NCI-H2107 (cell line): ENCODE data around the gene HLA-DRA.
"Not testable (repeated sequence)": the region's sequence is repeated elsewhere in the genome, so short reads cannot be mapped to it uniquely, and the experiment has no call there.

Experiments
- DNase-seq: peaks from one replicate; lab custom pipeline; 2025; lab: John Stamatoyannopoulos, UW

Gene HLA-DRA

DNA sequence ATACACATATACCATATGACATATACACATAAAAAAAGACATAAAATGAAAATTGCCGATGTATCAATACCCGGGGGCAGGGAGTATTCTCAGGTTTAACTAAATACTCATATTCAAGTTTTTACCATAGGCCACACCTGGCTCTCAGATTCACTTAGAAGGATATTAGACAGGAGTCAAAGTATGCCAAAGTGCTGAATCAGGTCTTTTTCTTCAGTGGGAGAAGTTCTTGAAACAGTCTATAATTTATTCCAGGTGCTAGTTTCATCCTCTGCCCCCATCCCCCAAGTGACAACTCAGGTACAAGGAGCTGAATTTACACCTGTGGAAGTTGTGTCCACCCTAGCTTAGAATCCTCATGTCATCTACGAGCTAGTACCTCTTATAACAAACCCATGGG is 8.5 kb upstream of the HLA-DRA start:
- no peak for DNase-seq

DNA sequence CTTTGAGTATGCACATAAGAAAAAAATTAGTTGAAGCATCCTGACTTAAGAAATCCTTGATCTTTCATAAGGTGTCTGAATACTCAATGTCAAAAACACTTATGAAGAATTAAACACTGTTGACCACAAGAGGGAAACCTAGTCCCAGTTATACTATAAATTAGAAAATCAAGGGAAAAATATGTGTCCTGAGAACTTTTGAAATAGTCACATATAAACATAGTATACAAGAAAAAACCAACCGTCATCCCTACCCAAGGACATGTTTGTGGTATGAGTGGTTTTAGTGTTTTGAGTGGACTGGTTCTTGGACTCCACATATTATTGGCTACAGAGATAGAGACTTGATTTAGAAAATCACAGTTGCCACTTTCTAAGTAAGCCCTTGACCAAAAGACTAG is 7.6 kb upstream of the HLA-DRA start:
- DNase-seq = no peak

DNA sequence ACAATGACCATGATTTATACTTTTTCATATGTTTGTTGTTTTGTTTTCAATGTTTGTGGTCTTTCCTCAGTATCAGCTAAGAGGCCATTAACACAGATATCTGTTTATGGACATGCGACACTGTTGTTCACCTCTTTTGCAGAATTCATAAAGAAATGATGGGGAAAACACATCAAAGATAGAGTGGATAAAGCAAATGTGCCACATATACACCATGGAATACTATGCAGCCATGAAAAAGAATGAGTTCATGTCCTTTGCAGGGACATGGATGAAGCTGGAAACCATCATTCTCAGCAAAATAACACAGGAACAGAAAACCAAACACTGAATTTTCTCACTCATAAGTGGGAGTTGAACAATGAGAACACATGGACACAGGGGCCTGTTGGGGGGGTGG is 5.7 kb upstream of the HLA-DRA start:
- DNase-seq = not testable (repeated sequence)

DNA sequence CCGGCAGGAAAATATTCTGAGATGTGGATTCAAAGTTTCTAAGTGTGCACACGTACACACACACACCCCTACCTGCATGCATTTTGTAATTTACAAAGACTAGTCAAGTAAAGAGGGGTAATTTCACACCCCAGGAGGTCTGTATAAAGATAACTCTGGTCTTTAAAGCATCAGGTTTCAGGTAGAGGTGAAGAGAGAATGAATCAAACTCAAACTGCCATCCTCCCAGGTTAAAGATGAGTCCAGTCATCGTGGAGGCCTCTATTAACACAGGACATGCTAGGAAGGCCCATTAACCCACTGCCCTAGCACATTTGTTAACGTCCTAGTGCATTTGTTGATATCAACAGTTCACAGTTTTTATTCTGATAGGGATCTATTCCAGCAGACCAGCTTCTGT is 3.5 kb upstream of the HLA-DRA start:
- DNase-seq = no peak

DNA sequence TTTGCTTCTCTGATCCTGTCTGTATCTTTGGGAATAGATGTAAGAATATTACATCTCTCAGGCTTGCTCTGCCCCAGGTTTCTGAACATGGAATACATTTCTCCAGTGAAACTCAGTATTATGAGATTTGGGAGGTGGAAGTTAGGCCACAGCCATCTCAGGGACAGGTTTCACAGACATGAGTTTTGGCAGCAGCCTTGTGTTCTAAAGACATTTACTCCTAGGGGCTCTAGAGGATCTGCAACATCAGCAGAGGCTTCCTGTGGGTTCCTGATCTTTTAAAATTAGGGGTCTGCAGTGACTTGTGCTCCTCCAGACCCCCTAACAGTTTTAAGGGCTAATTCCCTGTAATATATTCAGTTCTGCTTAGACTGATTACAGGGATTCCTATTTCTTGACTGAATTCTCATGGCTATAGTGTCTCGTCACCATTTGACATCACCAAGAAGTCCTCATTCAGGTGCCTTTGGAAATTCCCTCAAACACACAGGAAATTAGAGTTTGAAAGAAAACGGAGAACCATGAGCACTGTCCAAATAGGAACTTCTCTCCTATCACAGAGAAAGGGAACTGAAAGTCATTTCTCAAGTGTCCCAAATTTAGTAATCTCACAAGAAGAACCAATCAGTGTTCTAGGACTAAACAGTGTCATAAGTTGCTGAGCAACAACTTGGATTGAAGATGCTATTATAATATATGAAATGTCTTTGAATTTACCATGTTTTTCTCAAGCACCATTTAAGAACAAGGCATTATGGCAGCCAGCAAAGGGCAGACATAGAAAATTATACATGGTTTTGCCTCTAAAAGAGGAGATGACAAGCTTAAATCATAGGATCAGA is 2.5 kb upstream of the HLA-DRA start:
- DNase-seq = no peak

DNA sequence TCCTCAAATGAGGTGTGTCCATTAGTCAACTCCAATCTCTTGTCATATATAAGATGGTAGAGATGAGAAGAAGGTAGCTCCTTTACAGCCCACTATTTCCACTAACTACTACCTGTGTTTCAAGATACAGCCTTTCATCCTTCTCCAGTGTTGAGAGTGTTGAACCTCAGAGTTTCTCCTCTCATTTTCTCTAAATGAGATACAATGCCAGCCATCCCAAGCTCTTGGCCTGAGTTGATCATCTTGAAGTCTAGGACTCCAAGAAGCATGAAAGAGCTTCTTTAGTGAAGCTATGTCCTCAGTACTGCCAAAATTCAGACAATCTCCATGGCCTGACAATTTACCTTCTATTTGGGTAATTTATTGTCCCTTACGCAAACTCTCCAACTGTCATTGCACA is 548 bp upstream of the HLA-DRA start:
- DNase-seq = no peak

DNA sequence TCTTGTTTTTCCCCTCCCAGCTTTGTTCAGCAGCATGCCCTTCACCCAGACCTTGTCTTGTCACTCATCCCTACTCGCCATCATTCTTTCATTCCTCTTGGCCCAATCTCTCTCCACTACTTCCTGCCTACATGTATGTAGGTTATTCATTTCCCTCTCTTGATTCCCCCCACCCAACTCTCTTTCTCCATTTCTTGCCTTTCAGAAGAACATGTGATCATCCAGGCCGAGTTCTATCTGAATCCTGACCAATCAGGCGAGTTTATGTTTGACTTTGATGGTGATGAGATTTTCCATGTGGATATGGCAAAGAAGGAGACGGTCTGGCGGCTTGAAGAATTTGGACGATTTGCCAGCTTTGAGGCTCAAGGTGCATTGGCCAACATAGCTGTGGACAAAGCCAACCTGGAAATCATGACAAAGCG is 2.6 kb downstream of the HLA-DRA start:
- no peak for DNase-seq

DNA sequence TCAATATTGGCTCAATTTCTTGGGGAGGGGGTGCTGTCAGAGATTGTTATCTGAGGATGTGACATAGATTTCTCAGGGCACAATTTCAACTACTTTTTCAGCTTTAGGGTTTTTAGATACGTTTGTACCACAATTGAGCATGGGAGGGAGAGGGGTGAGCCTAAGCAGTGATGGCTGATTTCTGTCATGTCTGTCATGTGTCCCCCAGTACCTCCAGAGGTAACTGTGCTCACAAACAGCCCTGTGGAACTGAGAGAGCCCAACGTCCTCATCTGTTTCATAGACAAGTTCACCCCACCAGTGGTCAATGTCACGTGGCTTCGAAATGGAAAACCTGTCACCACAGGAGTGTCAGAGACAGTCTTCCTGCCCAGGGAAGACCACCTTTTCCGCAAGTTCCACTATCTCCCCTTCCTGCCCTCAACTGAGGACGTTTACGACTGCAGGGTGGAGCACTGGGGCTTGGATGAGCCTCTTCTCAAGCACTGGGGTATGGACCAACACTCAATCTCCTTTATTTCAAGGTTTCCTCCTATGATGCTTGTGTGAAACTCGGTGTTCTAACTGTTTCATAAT is 3.4 kb downstream of the HLA-DRA start:
- DNase-seq = no peak

DNA sequence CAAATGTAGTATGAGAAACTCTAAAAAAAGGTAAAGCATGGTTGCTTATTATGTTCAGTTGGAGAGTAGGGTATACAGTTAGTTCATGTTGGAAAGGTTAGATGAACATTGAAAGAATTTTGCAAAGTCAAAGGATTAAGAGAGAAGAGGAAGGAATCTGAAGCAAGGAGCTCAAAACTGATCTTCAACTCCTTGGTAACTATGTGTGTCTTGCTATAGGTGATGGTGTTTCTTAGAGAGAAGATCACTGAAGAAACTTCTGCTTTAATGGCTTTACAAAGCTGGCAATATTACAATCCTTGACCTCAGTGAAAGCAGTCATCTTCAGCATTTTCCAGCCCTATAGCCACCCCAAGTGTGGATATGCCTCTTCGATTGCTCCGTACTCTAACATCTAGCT is 4.7 kb downstream of the HLA-DRA start:
- DNase-seq = no peak

DNA sequence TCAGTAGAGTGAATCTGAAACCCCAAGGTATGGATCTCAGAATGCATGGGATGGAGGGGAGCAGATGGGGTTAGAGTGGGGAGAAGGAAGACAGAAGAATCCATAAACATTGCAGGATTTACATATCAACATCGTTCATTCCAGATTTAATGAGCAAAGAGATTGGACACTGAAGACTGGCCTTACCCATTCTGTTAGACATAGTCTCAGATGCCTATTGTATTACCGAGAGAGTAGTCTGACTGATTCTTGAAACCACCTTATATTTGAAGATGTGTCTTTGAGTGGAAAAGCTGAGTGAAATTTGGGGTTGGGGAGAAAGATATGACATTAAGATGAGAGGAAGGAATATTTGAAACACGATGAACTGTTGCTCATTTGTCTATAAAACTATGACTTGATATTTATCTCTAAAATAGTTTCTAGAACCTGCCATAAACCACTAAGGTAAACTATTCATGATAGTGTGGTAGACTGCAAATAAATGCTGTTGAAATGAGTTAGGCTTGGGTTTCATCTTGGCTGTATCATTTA is 5.7 kb downstream of the HLA-DRA start:
- no peak for DNase-seq

DNA sequence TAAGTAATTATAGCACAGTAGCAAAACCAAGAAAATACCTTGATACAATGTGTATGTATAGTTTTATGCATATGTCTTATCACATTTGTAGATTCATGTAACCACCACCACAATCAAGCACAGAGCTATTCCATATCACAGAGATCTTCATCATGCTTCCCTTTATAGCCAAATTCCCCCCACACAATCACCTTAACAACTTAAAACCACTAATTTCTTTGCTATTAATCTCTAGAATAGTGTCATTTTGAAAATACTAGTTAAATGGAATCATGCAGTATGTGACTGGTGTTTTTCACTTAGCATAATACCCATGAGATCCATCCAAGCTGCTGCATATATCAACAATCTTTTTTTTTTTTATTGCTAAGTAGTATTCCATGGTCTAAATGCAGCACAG is 8.2 kb downstream of the HLA-DRA start:
- no peak for DNase-seq

DNA sequence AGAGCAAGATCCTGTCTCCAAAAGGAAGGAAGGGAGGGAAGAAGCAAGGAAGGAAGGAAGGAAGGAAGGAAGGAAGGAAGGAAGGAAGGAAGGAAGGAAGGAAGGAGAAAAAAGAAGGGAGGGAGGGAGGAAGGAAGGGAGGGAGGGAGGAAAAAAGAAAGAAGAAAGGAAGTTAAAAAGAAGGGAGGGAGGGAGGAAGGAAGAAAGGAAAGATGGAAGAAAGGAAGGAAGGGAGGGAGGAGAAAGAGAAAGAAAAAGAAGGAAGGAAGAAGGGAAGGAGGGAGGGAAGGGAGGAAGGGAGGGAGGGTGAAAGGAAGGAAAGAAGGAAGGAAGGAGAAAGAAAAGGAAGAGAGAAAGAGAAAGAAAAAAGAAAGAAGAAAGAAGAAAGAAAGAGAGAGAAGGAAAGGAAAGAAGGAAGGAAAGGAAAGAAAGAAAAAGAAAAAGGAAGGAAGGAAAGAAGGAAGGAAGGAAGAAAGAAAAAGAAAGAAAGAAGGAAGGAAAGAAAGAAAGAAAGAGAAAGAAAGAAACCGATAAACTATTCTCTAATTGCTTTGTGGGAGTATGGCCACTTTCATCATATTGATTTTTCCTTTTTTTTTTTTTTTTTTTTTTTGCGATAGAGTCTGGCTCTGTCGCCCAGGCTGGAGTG is 9.5 kb downstream of the HLA-DRA start:
- DNase-seq = no peak

DNA sequence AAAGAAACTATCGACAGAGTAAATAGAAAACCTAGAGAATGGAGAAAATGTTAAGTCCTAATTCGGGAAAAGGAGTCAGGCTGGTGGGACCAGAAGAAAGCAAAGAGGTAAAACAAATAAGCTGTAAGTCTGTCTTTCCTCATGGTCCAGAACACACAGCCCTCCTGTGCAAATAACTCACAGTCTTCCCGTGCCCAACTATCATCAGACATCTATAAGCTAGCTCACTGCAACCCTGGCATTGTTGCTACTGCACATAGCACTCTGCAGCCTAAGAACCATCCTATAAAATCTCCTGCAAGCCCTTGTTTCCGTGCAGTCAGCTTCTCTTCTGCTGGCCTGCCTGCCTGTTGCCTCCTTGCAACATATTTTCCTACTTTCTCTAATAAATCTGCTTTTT is 17.4 kb downstream of the HLA-DRA start:
- no peak for DNase-seq

DNA sequence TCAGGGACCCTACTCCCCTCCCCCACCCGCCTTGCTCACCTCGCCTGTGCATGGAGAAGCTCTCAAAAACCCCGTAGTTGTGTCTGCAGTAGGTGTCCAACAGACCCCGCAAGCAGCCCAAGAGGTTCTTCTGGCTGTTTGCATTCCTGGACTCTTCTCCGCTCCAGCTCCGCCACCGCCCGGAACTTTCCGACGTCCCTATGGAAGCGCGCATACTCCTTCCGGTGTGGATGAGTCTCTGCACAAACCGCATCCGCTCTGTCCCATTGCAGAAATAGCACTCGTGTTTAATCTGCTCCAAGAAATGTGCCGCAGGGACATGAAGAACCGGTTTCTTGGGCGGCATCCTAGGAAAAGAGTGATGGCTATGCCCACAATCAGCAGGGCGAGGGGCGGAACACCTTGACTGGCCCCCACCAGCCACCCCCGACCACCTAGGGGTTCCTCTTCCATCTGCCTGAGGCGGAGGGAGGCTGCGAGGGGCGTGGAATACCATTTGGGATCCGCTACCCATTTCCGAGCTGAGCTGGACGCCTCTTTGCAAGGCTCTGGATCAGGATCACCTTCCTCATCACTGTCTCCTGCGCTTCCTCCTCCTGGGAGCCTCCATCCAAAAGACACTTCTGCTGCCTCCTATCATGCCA is 20.2 kb downstream of the HLA-DRA start:
- DNase-seq = no peak

DNA sequence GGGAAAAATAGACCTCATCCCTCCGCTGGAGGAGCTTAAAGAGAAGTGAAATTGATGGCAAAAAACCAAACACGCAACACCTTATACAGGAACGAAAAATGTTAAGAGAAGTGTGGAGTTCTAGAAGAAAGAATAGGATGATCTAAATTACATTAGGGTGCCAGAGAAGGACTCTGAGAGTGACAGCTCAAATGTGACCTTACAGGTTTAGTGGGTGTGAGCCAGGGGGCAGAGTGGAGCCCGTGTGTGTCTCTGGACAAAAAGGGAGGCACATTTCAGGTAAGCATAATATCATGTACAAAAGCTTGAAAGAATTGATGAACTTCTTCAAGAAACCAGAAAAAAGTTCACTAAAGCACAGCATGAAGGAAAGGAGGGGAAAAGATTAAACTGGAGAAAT is 20.8 kb downstream of the HLA-DRA start:
- DNase-seq = no peak

DNA sequence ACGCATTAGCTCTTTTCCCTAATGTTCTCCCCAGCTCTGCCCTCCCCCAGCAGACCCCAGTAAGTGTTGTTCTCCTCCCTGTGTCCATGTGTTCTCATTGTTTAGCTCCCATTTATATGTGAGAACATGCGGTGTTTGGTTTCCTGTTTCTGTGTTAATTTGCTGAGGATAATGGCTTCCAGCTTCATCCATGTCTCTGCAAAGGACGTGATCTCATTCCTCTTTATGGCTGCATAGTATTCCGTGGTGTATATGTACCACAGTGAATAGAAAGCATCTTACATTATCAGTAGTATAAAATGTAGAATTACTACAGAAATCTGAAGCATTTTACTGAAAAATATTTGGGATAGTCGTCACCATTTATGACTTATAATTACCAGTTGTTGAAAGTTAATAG is 21.8 kb downstream of the HLA-DRA start:
- DNase-seq = no peak

DNA sequence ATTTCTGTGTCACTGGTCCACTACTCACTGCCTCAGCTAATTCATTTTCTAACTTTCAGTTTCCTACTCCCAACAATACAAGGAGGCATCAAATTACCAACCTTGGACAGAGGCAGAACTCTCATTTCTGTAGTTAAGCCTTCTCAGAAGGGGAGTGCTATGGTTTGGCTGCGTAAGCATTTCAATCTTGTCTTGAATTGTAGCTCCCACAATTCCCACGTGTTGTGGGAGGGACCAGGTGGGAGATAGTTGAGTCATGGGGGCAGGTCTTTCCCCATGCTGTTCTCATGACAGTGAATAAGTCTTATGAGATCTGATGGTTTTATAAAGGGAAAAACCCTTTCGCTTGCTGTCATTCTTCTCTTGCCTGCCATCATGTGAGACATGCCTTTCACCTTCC is 22.9 kb downstream of the HLA-DRA start:
- no peak for DNase-seq

DNA sequence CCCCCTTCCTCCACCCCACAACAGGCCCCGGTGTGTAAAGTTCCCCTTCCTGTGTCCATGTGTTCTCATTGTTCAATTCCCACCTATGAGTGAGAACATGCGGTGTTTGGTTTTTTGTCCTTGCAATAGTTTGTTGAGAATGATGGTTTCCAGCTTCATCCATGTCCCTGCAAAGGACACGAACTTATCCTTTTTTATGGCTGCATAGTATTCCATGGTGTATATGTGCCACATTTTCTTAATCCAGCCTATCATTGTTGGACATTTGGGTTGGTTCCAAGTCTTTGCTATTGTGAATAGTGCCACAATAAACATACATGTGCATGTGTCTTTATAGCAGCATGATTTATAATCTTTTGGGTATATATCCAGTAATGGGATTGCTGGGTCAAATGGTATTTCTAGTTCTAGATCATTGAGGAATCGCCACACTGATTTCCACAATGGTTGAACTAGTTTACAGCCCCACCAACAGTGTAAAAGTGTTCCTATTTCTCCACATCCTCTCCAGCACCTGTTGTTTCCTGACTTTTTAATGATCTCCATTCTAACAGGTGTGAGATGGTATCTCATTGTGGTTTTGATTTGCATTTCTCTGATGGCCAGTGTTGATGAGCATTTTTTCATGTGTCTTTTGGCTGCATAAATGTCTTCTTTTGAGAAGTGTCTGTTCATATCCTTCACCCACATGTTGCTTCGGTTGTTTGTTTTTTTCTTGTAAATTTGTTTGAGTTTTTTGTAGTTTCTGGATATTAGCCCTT is 28.2 kb downstream of the HLA-DRA start:
- not testable (repeated sequence) for DNase-seq

DNA sequence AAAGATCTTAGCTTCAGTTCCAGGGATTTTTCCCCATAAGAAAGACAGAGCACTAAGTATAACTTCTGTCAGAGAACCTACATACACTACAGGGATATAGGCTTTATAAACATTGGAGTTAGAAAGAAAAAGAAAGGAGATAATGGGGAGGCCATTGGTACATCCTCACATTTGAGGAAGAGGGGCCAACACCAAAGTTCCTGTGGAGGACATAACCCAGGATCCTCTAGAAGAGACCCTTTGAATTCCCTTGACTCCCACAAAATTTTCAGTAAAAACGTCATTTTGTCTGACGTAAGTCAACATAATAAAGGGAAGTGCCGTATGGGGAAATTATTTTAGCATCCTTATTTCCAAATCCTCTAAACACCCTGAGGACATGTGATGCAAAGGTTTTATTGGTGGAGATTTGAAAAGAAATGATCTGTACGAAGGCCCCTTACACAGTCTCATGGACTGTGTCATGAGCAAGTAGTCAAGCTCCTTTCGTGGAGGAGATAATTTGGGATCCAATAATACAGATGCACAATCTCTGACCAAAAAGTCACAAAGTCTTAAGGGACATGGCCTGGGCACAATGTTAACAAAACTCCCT is 33.2 kb downstream of the HLA-DRA start:
- DNase-seq = no peak

DNA sequence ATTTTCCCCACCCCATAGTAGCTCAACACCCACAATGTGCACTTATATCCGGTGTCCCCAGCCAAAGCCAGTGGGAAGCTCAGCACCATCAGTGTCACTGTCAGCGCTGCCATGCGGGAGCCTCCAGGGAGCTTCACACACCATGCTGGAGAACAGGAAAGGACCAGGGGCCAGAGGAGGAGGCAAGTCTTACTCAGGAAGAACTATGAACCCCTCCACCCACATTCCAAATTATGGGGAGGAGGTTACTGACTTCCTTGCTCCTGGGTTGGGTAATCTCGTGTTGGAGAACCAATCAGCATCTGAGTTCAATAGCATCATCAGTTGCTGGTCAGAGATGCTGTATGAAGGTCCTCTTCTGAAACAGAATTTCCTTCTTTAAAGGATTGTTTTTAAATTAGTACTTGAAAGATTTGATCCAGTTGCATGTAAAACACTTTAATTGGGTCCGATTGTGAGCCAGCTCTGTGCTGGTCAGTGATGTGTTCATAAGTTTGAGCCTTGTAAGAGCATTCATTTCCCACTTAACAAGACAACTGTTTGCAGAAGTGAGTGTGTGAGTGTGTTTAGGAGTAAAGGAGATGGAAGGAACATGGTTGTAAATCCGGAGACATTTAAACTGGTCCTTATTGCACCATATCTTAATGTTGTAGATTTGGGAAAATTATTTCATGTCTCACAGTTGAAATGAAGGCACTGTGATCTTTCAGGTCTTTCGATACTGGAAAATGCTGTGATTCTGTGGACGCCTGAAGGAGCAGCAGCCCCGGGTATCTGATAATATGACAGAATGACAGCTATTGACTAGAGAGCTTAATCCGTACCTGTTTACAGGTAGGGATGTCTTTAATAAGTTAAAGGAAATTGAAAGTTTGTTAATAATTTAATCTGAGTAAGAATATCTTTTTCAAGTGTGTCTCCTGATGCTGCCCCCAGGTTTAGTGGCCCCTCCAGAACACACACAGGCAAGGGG is 34.0 kb downstream of the HLA-DRA start:
- DNase-seq = not testable (repeated sequence)
